Small intestine (tissue), 16 donors: ENCODE measurements around the gene ANOS1. TPM values are rescaled to one million over a fixed set of nuclear protein-coding genes. Genes with fewer than 3 reads are reported as not detected.
A peak's percentile ranks its signal among the peaks of the same experiment; 100 is the strongest.
"Not testable (repeated sequence)": the region's sequence is repeated elsewhere in the genome, so short reads cannot be mapped to it uniquely, and the experiment has no call there.

Experiments
- DNase-seq, 2 donors: peaks; one replicate each; pipeline versions ENCODE4 v3.0.0 to v3.0.0-alpha.2; 2013
- FAIRE-seq: peaks from 2 replicates; lab custom pipeline; 2012; peaks lifted over from hg19 to GRCh38; lab: Jason Lieb, UNC
- H3K27ac ChIP-seq, 3 donors: one replicate each; pipeline ENCODE4 v1.5.1; 2013; ENCODE audit warnings: low read length in 2 of 3, mild to moderate bottlenecking in 2 of 3, control low read depth in 1 of 3, inconsistent platforms in 1 of 3, low read depth in 1 of 3, moderate library complexity in 1 of 3
- H3K27me3 ChIP-seq, 3 donors: one replicate each; pipeline ENCODE4 v1.6.1; 2013; ENCODE audit warnings: low read length in 3 of 3, inconsistent platforms in 1 of 3; ENCODE audit not compliant: control insufficient read depth in 3 of 3, insufficient read depth in 3 of 3
- H3K36me3 ChIP-seq, 3 donors: one replicate each; pipeline ENCODE4 v1.6.1; 2013; ENCODE audit warnings: low read length in 3 of 3, inconsistent platforms in 1 of 3, low read depth in 1 of 3, mild to moderate bottlenecking in 1 of 3, moderate library complexity in 1 of 3; ENCODE audit not compliant: control insufficient read depth in 3 of 3, insufficient read depth in 2 of 3
- H3K4me1 ChIP-seq, 3 donors: one replicate each; pipeline ENCODE4 v1.6.1; 2013; ENCODE audit warnings: low read length in 2 of 3, inconsistent platforms in 1 of 3, low read depth in 1 of 3, mild to moderate bottlenecking in 1 of 3, moderate library complexity in 1 of 3; ENCODE audit not compliant: control insufficient read depth in 3 of 3, insufficient read depth in 2 of 3
- H3K4me3 ChIP-seq, 3 donors: one replicate each; pipeline ENCODE4 v1.5.1; 2013; ENCODE audit warnings: low read length in 3 of 3, control low read depth in 1 of 3, inconsistent platforms in 1 of 3, low read depth in 1 of 3, mild to moderate bottlenecking in 1 of 3, moderate library complexity in 1 of 3
- H3K9me3 ChIP-seq, 2 donors: one replicate each; pipeline ENCODE4 v1.6.1; 2013; ENCODE audit warnings: low read depth in 1 of 2, low read length in 1 of 2; ENCODE audit not compliant: control insufficient read depth in 2 of 2, insufficient read depth in 1 of 2
- WGBS, 3 donors: extraction: QIAGEN DNeasy Blood & Tissue Kit; methylation state at CpG; one replicate each; pipeline ENCODE4 v1.1.7; 2013; 5-methylcytosine and 5-hydroxymethylcytosine counted together
- long read RNA-seq, 10 donors: transcript quantifications; one replicate each; lab custom pipeline, GENCODE V29; 2026
- polyA plus RNA-seq, 4 donors: library from polyadenylated mRNA; stranded (reverse) in 3 of 4; unstranded in 1 of 4; fragments of 200-250 nt in 3 of 4; fragments of 120-200 nt in 1 of 4; gene quantifications; one replicate each; pipeline versions ENCODE4 v1.2.1 to v1.2.3, GENCODE V29; 2013
- donor health status: healthy with polysubstance abuse.
- donor health status: control.
- donor health status: control.
- donor health status: Bipolar disorder and iron deficiency.
- donor health status: healthy.

Gene ANOS1, protein sequence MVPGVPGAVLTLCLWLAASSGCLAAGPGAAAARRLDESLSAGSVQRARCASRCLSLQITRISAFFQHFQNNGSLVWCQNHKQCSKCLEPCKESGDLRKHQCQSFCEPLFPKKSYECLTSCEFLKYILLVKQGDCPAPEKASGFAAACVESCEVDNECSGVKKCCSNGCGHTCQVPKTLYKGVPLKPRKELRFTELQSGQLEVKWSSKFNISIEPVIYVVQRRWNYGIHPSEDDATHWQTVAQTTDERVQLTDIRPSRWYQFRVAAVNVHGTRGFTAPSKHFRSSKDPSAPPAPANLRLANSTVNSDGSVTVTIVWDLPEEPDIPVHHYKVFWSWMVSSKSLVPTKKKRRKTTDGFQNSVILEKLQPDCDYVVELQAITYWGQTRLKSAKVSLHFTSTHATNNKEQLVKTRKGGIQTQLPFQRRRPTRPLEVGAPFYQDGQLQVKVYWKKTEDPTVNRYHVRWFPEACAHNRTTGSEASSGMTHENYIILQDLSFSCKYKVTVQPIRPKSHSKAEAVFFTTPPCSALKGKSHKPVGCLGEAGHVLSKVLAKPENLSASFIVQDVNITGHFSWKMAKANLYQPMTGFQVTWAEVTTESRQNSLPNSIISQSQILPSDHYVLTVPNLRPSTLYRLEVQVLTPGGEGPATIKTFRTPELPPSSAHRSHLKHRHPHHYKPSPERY
- polyA plus RNA-seq = under 1 TPM in 2 of 4 donors, not detected in 2; 0.19 to 0.87 TPM
- long read RNA-seq, donor 1 = 0 reads
- long read RNA-seq, donor 2 = 0 reads
- long read RNA-seq, donor 3 = 0 reads
- long read RNA-seq, donor 4 = 0 reads
- long read RNA-seq, donor 5 = 0 reads
- long read RNA-seq, donor 6 = 0 reads
- long read RNA-seq, donor 7, full-length matches to known transcripts = 2 of 2 reads
- long read RNA-seq, donor 7, partial matches to known transcripts = 0 of 2 reads
- long read RNA-seq, donor 7, other reads (novel, unspliced or antisense) = 0 of 2 reads
- long read RNA-seq, donor 8 = 0 reads
- long read RNA-seq, donor 9 = 0 reads
- long read RNA-seq, donor 10 = 0 reads

DNA sequence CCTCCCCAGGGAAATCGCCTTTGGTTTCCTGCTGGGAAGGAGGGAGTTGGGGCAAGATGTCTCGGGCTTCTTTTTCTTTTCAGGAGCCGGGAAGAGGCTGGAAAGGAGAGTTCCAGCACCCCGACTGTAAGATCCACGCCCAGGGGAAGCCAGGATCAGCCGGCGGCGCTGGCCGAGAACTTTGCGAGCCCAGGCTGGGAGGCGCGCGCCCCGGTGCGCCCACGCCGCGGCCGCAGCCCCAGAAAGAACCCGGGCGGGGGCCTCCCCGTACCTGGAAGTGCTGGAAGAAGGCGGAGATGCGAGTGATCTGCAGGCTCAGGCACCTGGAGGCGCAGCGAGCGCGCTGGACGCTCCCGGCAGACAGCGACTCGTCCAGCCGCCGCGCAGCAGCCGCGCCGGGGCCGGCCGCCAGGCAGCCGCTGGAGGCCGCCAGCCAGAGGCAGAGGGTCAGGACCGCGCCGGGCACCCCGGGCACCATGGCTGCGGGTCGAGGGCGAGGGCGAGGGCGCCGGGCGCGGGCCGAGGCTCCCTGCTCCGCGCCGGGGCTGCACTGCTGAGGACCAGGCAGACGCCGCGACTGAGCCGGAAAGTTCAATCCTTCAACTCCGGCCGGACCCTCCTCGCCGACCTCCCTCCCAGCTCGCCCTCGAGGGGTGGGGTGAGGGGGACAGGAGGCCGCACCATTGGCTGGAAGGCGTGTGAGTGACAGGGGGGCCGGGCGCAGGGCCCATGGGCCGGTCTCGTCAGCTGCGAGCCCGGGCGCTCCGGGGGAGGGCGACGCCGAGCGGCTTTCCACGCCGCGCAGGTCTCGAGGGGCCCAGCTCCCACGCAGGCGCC is at the start of gene ANOS1:
TSS of gene ANOS1 (minus strand) at position 579 of the 837 bp plus-strand sequence. CDS start at position 478, 101 bp downstream.
- Histone ChIP-seq H3K4me3 (peak within 1 kb of the TSS in 1 of 3 donors; percentile 40), H3K36me3 (no peaks in the 10 kb centered on the region), H3K27ac (no peak within 1 kb of the TSS), H3K4me1 (no peaks in the 10 kb centered on the region), H3K27me3 (peaks cover 4 to 36% (median 13%) of the 10 kb centered on the region in 3 donors), H3K9me3 (no peaks in the 10 kb centered on the region)
- FAIRE-seq = no peak
- DNase-seq = peak in 1 of 2 donors; percentile 19
- 0 to 3% (median 3%) methylated on average over 19 to 88 of the region's 88 CpGs for WGBS, 3 donors

DNA sequence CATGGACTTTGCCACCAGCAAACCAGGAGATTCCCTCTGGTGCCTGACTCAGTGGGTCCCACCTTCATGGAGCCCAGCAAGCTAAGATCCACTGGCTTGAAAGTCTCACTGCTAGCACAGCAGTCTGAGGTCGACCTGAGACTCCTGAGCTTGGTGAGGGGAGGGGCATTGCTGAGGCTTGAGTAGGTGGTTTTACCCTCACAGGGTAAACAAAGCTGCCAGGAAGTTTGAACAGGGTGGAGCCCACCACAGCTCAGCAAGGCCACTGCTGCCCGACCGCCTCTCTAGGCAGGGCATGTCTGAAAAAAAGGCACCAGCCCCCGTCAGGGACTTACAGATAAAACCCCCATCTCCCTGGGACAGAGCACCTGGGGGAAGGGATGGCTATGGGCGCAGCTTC is 41.2 kb upstream of the ANOS1 start:
- WGBS, 3 donors = 40 to 58% (median 50%) methylated on average over 2 to 5 of the region's 5 CpGs
- no peak overlapping the region for H3K4me3 ChIP-seq
- no peaks in the 10 kb centered on the region for H3K36me3 ChIP-seq
- no peaks in the 10 kb centered on the region for H3K9me3 ChIP-seq
- H3K27ac ChIP-seq = no peak overlapping the region
- no peaks in the 10 kb centered on the region for H3K27me3 ChIP-seq
- FAIRE-seq (no peak), DNase-seq (no peak)
- H3K4me1 ChIP-seq = no peaks in the 10 kb centered on the region

GRCh38 chrX:8760021-8760420 is 28.1 kb upstream of the ANOS1 start:
- WGBS, 3 donors = 83 to 84% (median 84%) methylated on average over 2 of the region's 2 CpGs
- FAIRE-seq = no peak

DNA sequence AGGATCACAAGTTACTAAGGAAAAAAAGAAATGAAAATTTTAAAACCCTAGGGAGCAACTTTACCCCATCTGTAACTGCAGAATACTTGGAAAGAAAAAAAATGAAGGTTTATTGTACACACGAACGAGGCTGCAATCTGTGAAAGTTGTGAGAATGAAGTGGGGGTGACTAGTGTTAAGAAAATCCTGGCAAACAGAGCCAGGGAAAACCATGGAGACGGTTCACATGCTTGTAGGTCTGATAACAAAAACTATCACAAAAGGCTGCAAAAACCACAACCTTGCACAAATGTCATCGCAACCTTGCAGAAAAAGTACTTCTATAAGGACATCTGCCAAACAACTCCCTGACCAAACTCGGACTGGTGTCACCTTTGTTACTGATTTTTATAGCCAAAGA is 26.8 kb upstream of the ANOS1 start:
- H3K4me1 ChIP-seq, H3K4me3 ChIP-seq, DNase-seq, H3K27ac ChIP-seq, H3K36me3 ChIP-seq, FAIRE-seq, H3K9me3 ChIP-seq, H3K27me3 ChIP-seq: not testable (repeated sequence)
- WGBS, 3 donors = 47 to 71% (median 63%) methylated on average over 3 to 5 of the region's 5 CpGs

More at GRCh38 chrX:8760021-8760420, 28.1 kb upstream of the ANOS1 start:
- no peak overlapping the region for H3K27ac ChIP-seq
- DNase-seq = no peak
- no peaks in the 10 kb centered on the region for H3K4me1 ChIP-seq
- no peaks in the 10 kb centered on the region for H3K36me3 ChIP-seq
- no peaks in the 10 kb centered on the region for H3K27me3 ChIP-seq
- H3K9me3 ChIP-seq = no peaks in the 10 kb centered on the region
- no peak overlapping the region for H3K4me3 ChIP-seq

- H3K27ac ChIP-seq, H3K4me3 ChIP-seq, DNase-seq, H3K9me3 ChIP-seq, H3K4me1 ChIP-seq, H3K36me3 ChIP-seq, FAIRE-seq, H3K27me3 ChIP-seq: not testable (repeated sequence)
- 82 to 88% (median 86%) methylated on average over 7 of the region's 7 CpGs for WGBS, 3 donors
Observed at GRCh38 chrX:8757609-8758389, 25.9 kb upstream of the ANOS1 start.

GRCh38 chrX:8755813-8756212 is 23.9 kb upstream of the ANOS1 start:
- Histone ChIP-seq H3K4me3 (no peak overlapping the region), H3K27ac (no peak overlapping the region), H3K9me3 (no peaks in the 10 kb centered on the region), H3K27me3 (no peaks in the 10 kb centered on the region), H3K4me1 (no peaks in the 10 kb centered on the region), H3K36me3 (no peaks in the 10 kb centered on the region)
- FAIRE-seq = no peak
- no peak for DNase-seq

- FAIRE-seq (no peak), DNase-seq (no peak)
- 63 to 71% (median 64%) methylated on average over 4 of the region's 4 CpGs for WGBS, 3 donors
- no peaks in the 10 kb centered on the region for H3K27me3 ChIP-seq
- H3K4me3 ChIP-seq = no peak overlapping the region
- no peaks in the 10 kb centered on the region for H3K36me3 ChIP-seq
- H3K27ac ChIP-seq = no peak overlapping the region
- H3K9me3 ChIP-seq = no peaks in the 10 kb centered on the region
- H3K4me1 ChIP-seq = no peaks in the 10 kb centered on the region
Observed at GRCh38 chrX:8755116-8755515, 23.2 kb upstream of the ANOS1 start.
